Measurements from ENCODE around the gene CPPED1. TPM values are rescaled to one million over a fixed set of nuclear protein-coding genes. Genes with fewer than 3 reads are reported as not detected.

Gene CPPED1
- total and polyA plus RNA-seq, 2 experiments from 2014 or later = 6.2 to 7.3 TPM

DNA sequence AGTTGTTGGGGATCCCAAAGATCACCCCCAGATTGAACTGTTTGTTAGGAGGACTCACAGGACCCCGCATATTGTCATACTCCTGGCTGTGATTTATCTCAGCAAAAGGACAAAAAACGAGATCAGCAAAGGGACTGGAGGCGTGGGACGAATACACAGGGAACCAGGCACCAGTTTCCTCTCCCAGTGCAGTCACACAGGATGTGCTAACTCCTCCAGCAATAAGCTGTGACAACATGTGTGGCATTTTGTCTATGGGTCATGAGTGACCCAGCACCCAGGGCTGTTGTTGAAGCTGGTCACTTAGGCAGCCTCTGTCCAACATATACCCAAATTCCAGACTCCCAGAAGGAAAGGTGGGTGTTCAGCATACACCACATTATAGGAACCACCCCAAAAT is 60.9 kb downstream of the CPPED1 start:
- H3K27me3 ChIP-seq (ENCODE audit: insufficient read depth) = no peaks in the 10 kb centered on the region
- H3K27ac ChIP-seq (ENCODE audit: low read depth) = no peak overlapping the region
- no peaks in the 10 kb centered on the region for H3K9me2 ChIP-seq (ENCODE audit: insufficient read depth)
- H3F3A ChIP-seq (replicated peaks; ENCODE audit: low read depth) = no peaks in the 10 kb centered on the region
- Mint-ChIP-seq H3K27ac (no peak overlapping the region), H3K27me3 (ENCODE audit: insufficient read depth, low read depth, poor library complexity) (peaks cover 2% of the 10 kb centered on the region), H3K4me1 (peaks cover 6% of the 10 kb centered on the region; the same call in 2 of the 3 replicates), H3K9me3 (peaks cover 25% of the 10 kb centered on the region), H3K36me3 (ENCODE audit: low read depth) (peaks cover 18% of the 10 kb centered on the region; the same call in 2 of the 3 replicates), H3K4me3 (no peak overlapping the region)
- no peaks in the 10 kb centered on the region for H3K4me1 ChIP-seq (ENCODE audit: insufficient read depth)
- no peak overlapping the region for H3K4me3 ChIP-seq
- no peak overlapping the region for H3K4me2 ChIP-seq
- H4K20me1 ChIP-seq (replicated peaks; ENCODE audit: insufficient read depth) = no peaks in the 10 kb centered on the region
- no peaks in the 10 kb centered on the region for H3K79me2 ChIP-seq (replicated peaks; ENCODE audit: insufficient read depth)
- ATAC-seq (no peak), DNase-seq (ENCODE audit: low spot score) (no peak)
- H2AFZ ChIP-seq = no peak overlapping the region
- TF ChIP-seq, protein P1, sequence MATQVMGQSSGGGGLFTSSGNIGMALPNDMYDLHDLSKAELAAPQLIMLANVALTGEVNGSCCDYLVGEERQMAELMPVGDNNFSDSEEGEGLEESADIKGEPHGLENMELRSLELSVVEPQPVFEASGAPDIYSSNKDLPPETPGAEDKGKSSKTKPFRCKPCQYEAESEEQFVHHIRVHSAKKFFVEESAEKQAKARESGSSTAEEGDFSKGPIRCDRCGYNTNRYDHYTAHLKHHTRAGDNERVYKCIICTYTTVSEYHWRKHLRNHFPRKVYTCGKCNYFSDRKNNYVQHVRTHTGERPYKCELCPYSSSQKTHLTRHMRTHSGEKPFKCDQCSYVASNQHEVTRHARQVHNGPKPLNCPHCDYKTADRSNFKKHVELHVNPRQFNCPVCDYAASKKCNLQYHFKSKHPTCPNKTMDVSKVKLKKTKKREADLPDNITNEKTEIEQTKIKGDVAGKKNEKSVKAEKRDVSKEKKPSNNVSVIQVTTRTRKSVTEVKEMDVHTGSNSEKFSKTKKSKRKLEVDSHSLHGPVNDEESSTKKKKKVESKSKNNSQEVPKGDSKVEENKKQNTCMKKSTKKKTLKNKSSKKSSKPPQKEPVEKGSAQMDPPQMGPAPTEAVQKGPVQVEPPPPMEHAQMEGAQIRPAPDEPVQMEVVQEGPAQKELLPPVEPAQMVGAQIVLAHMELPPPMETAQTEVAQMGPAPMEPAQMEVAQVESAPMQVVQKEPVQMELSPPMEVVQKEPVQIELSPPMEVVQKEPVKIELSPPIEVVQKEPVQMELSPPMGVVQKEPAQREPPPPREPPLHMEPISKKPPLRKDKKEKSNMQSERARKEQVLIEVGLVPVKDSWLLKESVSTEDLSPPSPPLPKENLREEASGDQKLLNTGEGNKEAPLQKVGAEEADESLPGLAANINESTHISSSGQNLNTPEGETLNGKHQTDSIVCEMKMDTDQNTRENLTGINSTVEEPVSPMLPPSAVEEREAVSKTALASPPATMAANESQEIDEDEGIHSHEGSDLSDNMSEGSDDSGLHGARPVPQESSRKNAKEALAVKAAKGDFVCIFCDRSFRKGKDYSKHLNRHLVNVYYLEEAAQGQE (IDR thresholded peaks at IDR 0.05; ENCODE audit: unreplicated experiment) = no peak
- TF ChIP-seq, protein P2, sequence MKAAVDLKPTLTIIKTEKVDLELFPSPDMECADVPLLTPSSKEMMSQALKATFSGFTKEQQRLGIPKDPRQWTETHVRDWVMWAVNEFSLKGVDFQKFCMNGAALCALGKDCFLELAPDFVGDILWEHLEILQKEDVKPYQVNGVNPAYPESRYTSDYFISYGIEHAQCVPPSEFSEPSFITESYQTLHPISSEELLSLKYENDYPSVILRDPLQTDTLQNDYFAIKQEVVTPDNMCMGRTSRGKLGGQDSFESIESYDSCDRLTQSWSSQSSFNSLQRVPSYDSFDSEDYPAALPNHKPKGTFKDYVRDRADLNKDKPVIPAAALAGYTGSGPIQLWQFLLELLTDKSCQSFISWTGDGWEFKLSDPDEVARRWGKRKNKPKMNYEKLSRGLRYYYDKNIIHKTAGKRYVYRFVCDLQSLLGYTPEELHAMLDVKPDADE (IDR thresholded peaks at IDR 0.05) = no peak
- TF ChIP-seq ZNF331 (CRISPR knock-in tag; IDR thresholded peaks at IDR 0.05; ENCODE audit: low read depth) = no peak
- TF ChIP-seq, protein P3, sequence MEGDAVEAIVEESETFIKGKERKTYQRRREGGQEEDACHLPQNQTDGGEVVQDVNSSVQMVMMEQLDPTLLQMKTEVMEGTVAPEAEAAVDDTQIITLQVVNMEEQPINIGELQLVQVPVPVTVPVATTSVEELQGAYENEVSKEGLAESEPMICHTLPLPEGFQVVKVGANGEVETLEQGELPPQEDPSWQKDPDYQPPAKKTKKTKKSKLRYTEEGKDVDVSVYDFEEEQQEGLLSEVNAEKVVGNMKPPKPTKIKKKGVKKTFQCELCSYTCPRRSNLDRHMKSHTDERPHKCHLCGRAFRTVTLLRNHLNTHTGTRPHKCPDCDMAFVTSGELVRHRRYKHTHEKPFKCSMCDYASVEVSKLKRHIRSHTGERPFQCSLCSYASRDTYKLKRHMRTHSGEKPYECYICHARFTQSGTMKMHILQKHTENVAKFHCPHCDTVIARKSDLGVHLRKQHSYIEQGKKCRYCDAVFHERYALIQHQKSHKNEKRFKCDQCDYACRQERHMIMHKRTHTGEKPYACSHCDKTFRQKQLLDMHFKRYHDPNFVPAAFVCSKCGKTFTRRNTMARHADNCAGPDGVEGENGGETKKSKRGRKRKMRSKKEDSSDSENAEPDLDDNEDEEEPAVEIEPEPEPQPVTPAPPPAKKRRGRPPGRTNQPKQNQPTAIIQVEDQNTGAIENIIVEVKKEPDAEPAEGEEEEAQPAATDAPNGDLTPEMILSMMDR (conservative IDR thresholded peaks at IDR 0.05; ENCODE audit: low read depth in 2 of 2) = no peak
- no peak for TF ChIP-seq NANOG (IDR thresholded peaks at IDR 0.05; ENCODE audit: borderline replicate concordance)
- TF ChIP-seq POLR2AphosphoS5 (IDR thresholded peaks at IDR 0.05; ENCODE audit: low read depth) = no peak
- TF ChIP-seq STAT1 (IDR thresholded peaks at IDR 0.05; ENCODE audit: unreplicated experiment) = no peak
- no peak for TF ChIP-seq ZNF114 (CRISPR knock-in tag; IDR thresholded peaks at IDR 0.05)
- 0 out of 2 replicates have a peak, but pooled peaks cover 4% of the 10 kb centered on the region for H3K36me3 ChIP-seq (ENCODE audit: insufficient read depth)

DNA sequence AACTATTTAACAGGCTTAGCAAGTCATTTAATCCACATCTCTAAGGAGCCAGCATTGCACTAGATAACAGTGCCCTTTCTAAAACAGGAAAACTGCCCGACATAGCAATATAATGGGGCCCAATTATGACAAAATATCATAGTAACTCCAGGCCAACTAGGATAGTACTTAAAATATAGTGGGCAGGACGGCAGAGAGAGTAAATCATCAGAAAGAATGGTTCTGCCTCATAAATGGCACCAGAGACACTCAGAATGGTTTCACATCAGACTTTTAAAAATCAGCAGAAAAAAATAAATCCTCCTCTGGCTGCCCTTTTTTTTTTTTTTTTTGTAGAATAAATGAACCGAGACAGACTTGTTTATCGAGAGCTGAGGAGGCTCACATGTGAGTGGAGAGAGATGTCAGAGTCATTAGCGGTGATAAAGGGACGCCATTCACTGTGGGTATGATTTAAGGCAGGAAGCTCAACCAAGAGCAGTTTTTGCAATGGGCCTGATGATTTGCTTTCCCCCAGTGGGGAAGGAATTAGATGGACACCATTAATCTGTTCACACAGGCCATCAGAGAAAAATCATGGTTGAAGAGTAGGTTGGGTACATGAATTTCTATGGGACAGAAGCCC is 62.6 kb downstream of the CPPED1 start:
- H3K27ac Mint-ChIP-seq = no peak overlapping the region
- peaks cover 18% of the 10 kb centered on the region for H3K36me3 Mint-ChIP-seq (ENCODE audit: low read depth)
- H3K27me3 ChIP-seq (ENCODE audit: insufficient read depth) = no peaks in the 10 kb centered on the region
- no peaks in the 10 kb centered on the region for H3K4me1 ChIP-seq (ENCODE audit: insufficient read depth)
- no peaks in the 10 kb centered on the region for H3K79me2 ChIP-seq (replicated peaks; ENCODE audit: insufficient read depth)
- peaks cover 4% of the 10 kb centered on the region for H3K27me3 Mint-ChIP-seq (ENCODE audit: insufficient read depth, low read depth, poor library complexity)
- ATAC-seq (no peak), DNase-seq (ENCODE audit: low spot score) (no peak)
- H2AFZ ChIP-seq = no peak overlapping the region
- H3K27ac ChIP-seq (ENCODE audit: low read depth) = no peak overlapping the region
- 0 out of 2 replicates have a peak, but pooled peaks cover 4% of the 10 kb centered on the region for H3K36me3 ChIP-seq (ENCODE audit: insufficient read depth)
- no peaks in the 10 kb centered on the region for H3F3A ChIP-seq (replicated peaks; ENCODE audit: low read depth)
- peaks cover 25% of the 10 kb centered on the region for H3K9me3 Mint-ChIP-seq
- H3K4me2 ChIP-seq = peak overlapping the region; percentile 35; the same call in 1 of the 2 replicates
- H3K4me3 Mint-ChIP-seq = no peak overlapping the region
- no peaks in the 10 kb centered on the region for H4K20me1 ChIP-seq (replicated peaks; ENCODE audit: insufficient read depth)
- peaks cover 6% of the 10 kb centered on the region for H3K4me1 Mint-ChIP-seq
- H3K4me3 ChIP-seq = no peak overlapping the region
- no peaks in the 10 kb centered on the region for H3K9me2 ChIP-seq (ENCODE audit: insufficient read depth)
- TF ChIP-seq ZNF331 (CRISPR knock-in tag; IDR thresholded peaks at IDR 0.05; ENCODE audit: low read depth) = no peak
- TF ChIP-seq, protein P4, sequence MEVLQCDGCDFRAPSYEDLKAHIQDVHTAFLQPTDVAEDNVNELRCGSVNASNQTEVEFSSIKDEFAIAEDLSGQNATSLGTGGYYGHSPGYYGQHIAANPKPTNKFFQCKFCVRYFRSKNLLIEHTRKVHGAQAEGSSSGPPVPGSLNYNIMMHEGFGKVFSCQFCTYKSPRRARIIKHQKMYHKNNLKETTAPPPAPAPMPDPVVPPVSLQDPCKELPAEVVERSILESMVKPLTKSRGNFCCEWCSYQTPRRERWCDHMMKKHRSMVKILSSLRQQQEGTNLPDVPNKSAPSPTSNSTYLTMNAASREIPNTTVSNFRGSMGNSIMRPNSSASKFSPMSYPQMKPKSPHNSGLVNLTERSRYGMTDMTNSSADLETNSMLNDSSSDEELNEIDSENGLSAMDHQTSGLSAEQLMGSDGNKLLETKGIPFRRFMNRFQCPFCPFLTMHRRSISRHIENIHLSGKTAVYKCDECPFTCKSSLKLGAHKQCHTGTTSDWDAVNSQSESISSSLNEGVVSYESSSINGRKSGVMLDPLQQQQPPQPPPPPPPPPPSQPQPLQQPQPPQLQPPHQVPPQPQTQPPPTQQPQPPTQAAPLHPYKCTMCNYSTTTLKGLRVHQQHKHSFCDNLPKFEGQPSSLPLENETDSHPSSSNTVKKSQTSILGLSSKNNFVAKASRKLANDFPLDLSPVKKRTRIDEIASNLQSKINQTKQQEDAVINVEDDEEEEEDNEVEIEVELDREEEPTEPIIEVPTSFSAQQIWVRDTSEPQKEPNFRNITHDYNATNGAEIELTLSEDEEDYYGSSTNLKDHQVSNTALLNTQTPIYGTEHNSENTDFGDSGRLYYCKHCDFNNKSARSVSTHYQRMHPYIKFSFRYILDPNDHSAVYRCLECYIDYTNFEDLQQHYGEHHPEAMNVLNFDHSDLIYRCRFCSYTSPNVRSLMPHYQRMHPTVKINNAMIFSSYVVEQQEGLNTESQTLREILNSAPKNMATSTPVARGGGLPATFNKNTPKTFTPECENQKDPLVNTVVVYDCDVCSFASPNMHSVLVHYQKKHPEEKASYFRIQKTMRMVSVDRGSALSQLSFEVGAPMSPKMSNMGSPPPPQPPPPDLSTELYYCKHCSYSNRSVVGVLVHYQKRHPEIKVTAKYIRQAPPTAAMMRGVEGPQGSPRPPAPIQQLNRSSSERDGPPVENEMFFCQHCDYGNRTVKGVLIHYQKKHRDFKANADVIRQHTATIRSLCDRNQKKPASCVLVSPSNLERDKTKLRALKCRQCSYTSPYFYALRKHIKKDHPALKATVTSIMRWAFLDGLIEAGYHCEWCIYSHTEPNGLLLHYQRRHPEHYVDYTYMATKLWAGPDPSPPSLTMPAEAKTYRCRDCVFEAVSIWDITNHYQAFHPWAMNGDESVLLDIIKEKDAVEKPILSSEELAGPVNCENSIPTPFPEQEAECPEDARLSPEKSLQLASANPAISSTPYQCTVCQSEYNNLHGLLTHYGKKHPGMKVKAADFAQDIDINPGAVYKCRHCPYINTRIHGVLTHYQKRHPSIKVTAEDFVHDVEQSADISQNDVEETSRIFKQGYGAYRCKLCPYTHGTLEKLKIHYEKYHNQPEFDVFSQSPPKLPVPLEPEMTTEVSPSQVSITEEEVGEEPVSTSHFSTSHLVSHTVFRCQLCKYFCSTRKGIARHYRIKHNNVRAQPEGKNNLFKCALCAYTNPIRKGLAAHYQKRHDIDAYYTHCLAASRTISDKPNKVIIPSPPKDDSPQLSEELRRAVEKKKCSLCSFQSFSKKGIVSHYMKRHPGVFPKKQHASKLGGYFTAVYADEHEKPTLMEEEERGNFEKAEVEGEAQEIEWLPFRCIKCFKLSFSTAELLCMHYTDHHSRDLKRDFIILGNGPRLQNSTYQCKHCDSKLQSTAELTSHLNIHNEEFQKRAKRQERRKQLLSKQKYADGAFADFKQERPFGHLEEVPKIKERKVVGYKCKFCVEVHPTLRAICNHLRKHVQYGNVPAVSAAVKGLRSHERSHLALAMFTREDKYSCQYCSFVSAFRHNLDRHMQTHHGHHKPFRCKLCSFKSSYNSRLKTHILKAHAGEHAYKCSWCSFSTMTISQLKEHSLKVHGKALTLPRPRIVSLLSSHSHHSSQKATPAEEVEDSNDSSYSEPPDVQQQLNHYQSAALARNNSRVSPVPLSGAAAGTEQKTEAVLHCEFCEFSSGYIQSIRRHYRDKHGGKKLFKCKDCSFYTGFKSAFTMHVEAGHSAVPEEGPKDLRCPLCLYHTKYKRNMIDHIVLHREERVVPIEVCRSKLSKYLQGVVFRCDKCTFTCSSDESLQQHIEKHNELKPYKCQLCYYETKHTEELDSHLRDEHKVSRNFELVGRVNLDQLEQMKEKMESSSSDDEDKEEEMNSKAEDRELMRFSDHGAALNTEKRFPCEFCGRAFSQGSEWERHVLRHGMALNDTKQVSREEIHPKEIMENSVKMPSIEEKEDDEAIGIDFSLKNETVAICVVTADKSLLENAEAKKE (CRISPR knock-in tag; IDR thresholded peaks at IDR 0.05) = no peak

Measured in GM23338 (cell line).